ENCODE measurements around the gene HLF. TPM values are rescaled to one million over a fixed set of nuclear protein-coding genes. Genes with fewer than 3 reads are reported as not detected.

Gene HLF
- total and polyA plus RNA-seq, 10 of the 15 experiments (the other 5 are each of a cell fraction or from before 2014, with no cell fraction given), result 0.01 to 0.33 (median 0.20) TPM; not detected in 3

- no TSS peak for BruUV-seq (replicated peaks)
- no peak for ATAC-seq
Measured at GRCh38 chr17:55334285-55334684, 69.5 kb downstream of the HLF start.

More at GRCh38 chr17:55334285-55334684, 69.5 kb downstream of the HLF start:
- ChIA-PET SMC1A (ENCODE audit: uncharacterized antibody, unreplicated experiment) (interaction anchor here (0.8 to 1.1 kb wide), 2 partner anchors 10 to 14 kb away, joined by 3 read pairs; no protein-coding TSS in a partner anchor), POLR2A (no interaction called here), CTCF (no interaction called here), RAD21 (ENCODE audit: unreplicated experiment) (no interaction called here)
- Histone ChIP-seq H3K9me3 (replicated peaks; ENCODE audit: control insufficient read depth, insufficient read depth, low read length) (peaks cover 2% of the 10 kb centered on the region; the same call in 2 of the 3 replicates), H3K4me1 (ENCODE audit: control insufficient read depth, insufficient read depth, low read length) (no peaks in the 10 kb centered on the region), H3K9ac (ENCODE audit: control insufficient read depth, insufficient read depth, low read length) (no peak overlapping the region), H3K27me3 (replicated peaks in 1 of 2; ENCODE audit: control insufficient read depth in 2 of 2, insufficient read depth in 2 of 2, low read length in 1 of 2) (peaks cover 0 to 3% of the 10 kb centered on the region in 2 experiments; a peak in 3 of 4 replicates), H3K27ac (ENCODE audit: control insufficient read depth, insufficient read depth) (no peak overlapping the region), H3K79me2 (ENCODE audit: control insufficient read depth, insufficient read depth, low read length) (no peaks in the 10 kb centered on the region), H3K4me2 (ENCODE audit: control insufficient read depth, insufficient read depth) (no peak overlapping the region), H3K36me3 (ENCODE audit: control insufficient read depth in 2 of 2, insufficient read depth in 2 of 2, low read length in 1 of 2) (no peaks in the 10 kb centered on the region), H3K4me3 (no peak overlapping the region), H4K20me1 (ENCODE audit: control insufficient read depth, insufficient read depth) (no peaks in the 10 kb centered on the region), H2AFZ (ENCODE audit: control insufficient read depth, low read depth, low read length) (no peak overlapping the region)
- intact Hi-C loops (cut with micrococcal nuclease; ENCODE audit: unreplicated experiment) (no loop called here), in situ Hi-C loops (cut with MboI) (no loop called here)
- FAIRE-seq, result no peak
- TF ChIP-seq ZNF274 (IDR thresholded peaks at IDR 0.05; ENCODE audit: insufficient read depth, insufficient read length) (no peak), HCFC1 (IDR thresholded peaks at IDR 0.05; ENCODE audit: low read length) (no peak), ZZZ3 (IDR thresholded peaks at IDR 0.05; ENCODE audit: control insufficient read depth, insufficient read length, low read depth) (no peak), IKZF2 (IDR thresholded peaks at IDR 0.05) (no peak), HDAC2 (IDR thresholded peaks at IDR 0.05) (no peak), SMAD5 (IDR thresholded peaks at IDR 0.05; ENCODE audit: low read depth) (no peak), ETV6 (conservative IDR thresholded peaks at IDR 0.05 in 1 of 2, IDR thresholded peaks at IDR 0.05 in 1 of 2; ENCODE audit: borderline replicate concordance in 1 of 2, low read depth in 1 of 2) (no peak), BRCA1 (IDR thresholded peaks at IDR 0.05; ENCODE audit: low read depth, low read length) (no peak), SREBF2 (IDR thresholded peaks at IDR 0.05; ENCODE audit: low read length) (no peak), IRF4 (IDR thresholded peaks at IDR 0.05; ENCODE audit: low read depth, low read length) (no peak), KAT2A (conservative IDR thresholded peaks at IDR 0.05; ENCODE audit: control insufficient read depth, low read depth, low read length) (no peak), RELA (IDR thresholded peaks at IDR 0.05; ENCODE audit: borderline replicate concordance, partially characterized antibody) (no peak), MLLT1 (IDR thresholded peaks at IDR 0.05) (no peak), NFYB (IDR thresholded peaks at IDR 0.05; ENCODE audit: insufficient read depth, low read depth, low read length) (no peak), IRF3 (IDR thresholded peaks at IDR 0.05) (no peak), ZNF207 (IDR thresholded peaks at IDR 0.05; ENCODE audit: borderline replicate concordance) (no peak), JUNB (IDR thresholded peaks at IDR 0.05) (no peak), SREBF1 (IDR thresholded peaks at IDR 0.05; ENCODE audit: low read length) (no peak)
- TF ChIP-seq, protein P1, sequence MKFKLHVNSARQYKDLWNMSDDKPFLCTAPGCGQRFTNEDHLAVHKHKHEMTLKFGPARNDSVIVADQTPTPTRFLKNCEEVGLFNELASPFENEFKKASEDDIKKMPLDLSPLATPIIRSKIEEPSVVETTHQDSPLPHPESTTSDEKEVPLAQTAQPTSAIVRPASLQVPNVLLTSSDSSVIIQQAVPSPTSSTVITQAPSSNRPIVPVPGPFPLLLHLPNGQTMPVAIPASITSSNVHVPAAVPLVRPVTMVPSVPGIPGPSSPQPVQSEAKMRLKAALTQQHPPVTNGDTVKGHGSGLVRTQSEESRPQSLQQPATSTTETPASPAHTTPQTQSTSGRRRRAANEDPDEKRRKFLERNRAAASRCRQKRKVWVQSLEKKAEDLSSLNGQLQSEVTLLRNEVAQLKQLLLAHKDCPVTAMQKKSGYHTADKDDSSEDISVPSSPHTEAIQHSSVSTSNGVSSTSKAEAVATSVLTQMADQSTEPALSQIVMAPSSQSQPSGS (IDR thresholded peaks at IDR 0.05; ENCODE audit: low read length), result no peak
- no peak for DNase-seq (ENCODE audit: low read depth, low spot score)
- WGBS (ENCODE audit: insufficient coverage, insufficient replicate concordance, low lambda C conversion rate, missing lambda C conversion rate), result 30% methylated on average over 4 of the region's 4 CpGs

Measured in GM12878 (cell line).